Type B pancreatic cell (in vitro differentiated cells): ENCODE data around the gene DCLRE1B. TPM values are rescaled to one million over a fixed set of nuclear protein-coding genes. Genes with fewer than 3 reads are reported as not detected.

Experiments
- DNase-seq: peaks from one replicate; pipeline ENCODE4 v3.0.0; 2021; ENCODE audit warnings: mixed read lengths; ENCODE audit not compliant: unreplicated experiment; ENCODE audit errors: extremely low spot score
- H3K27ac Mint-ChIP-seq: 2 replicates; pipeline ENCODE4 v1.8.0; 2021; ENCODE audit warnings: mild to moderate bottlenecking, mixed read lengths
- H3K27me3 Mint-ChIP-seq: 2 replicates; pipeline ENCODE4 v1.8.0; 2021; ENCODE audit warnings: mixed read lengths
- H3K36me3 Mint-ChIP-seq: 2 replicates; pipeline ENCODE4 v1.8.0; 2021; ENCODE audit warnings: mixed read lengths
- H3K4me1 Mint-ChIP-seq: one replicate; pipeline ENCODE4 v1.8.0; 2021; ENCODE audit warnings: mixed read lengths; ENCODE audit not compliant: unreplicated experiment
- H3K4me3 Mint-ChIP-seq: 2 replicates; pipeline ENCODE4 v1.8.0; 2021; ENCODE audit warnings: mild to moderate bottlenecking, mixed read lengths
- H3K9me3 Mint-ChIP-seq: 2 replicates; pipeline ENCODE4 v1.8.0; 2021; ENCODE audit warnings: mixed read lengths
- CTCF ChIP-seq: fragments of 200-600 bp; sonication (generic); conservative IDR thresholded peaks from 2 replicates; pipeline ENCODE4 v1.5.0; 2021; ENCODE audit warnings: antibody characterized with exemption, mild to moderate bottlenecking
- total RNA-seq: library from RNA; stranded (reverse); gene quantifications from 2 replicates; pipeline ENCODE4 v1.2.1, GENCODE V29; 2021; ENCODE audit warnings: low replicate concordance

The DCLRE1B gene
- total RNA-seq, 1 donor from 2014 or later: 16.0 TPM

GRCh38 chr1:113858982-113859381, 46.1 kb upstream of the DCLRE1B start:
- no peak for TF ChIP-seq CTCF
- H3K27me3 Mint-ChIP-seq: no peaks in the 10 kb centered on the region
- no peaks in the 10 kb centered on the region for H3K36me3 Mint-ChIP-seq
- H3K4me1 Mint-ChIP-seq: no peaks in the 10 kb centered on the region
- no peak for DNase-seq
- no peak overlapping the region for H3K27ac Mint-ChIP-seq
- H3K9me3 Mint-ChIP-seq: no peaks in the 10 kb centered on the region
- no peak overlapping the region for H3K4me3 Mint-ChIP-seq

GRCh38 chr1:113859478-113860175, 45.5 kb upstream of the DCLRE1B start:
- Mint-ChIP-seq H3K4me1 (no peaks in the 10 kb centered on the region), H3K9me3 (no peaks in the 10 kb centered on the region), H3K27ac (no peak overlapping the region), H3K4me3 (no peak overlapping the region), H3K36me3 (no peaks in the 10 kb centered on the region), H3K27me3 (no peaks in the 10 kb centered on the region)
- no peak for DNase-seq
- no peak for TF ChIP-seq CTCF

GRCh38 chr1:113860891-113861290, 44.2 kb upstream of the DCLRE1B start:
- Mint-ChIP-seq H3K9me3 (no peaks in the 10 kb centered on the region), H3K36me3 (no peaks in the 10 kb centered on the region), H3K27me3 (no peaks in the 10 kb centered on the region), H3K27ac (no peak overlapping the region), H3K4me3 (no peak overlapping the region), H3K4me1 (no peaks in the 10 kb centered on the region)
- TF ChIP-seq CTCF: no peak
- no peak for DNase-seq

GRCh38 chr1:113861641-113862040, 43.5 kb upstream of the DCLRE1B start:
- Mint-ChIP-seq H3K36me3 (no peaks in the 10 kb centered on the region), H3K27me3 (no peaks in the 10 kb centered on the region)

GRCh38 chr1:113868387-113869083, 36.6 kb upstream of the DCLRE1B start:
- Mint-ChIP-seq H3K36me3 (no peaks in the 10 kb centered on the region), H3K4me3 (no peak overlapping the region)
- no peak for DNase-seq

More at GRCh38 chr1:113861641-113862040, 43.5 kb upstream of the DCLRE1B start:
- Mint-ChIP-seq H3K4me1 (no peaks in the 10 kb centered on the region), H3K27ac (no peak overlapping the region), H3K4me3 (no peak overlapping the region), H3K9me3 (no peaks in the 10 kb centered on the region)
- no peak for TF ChIP-seq CTCF
- no peak for DNase-seq

More at GRCh38 chr1:113868387-113869083, 36.6 kb upstream of the DCLRE1B start:
- Mint-ChIP-seq H3K4me1 (no peaks in the 10 kb centered on the region), H3K27me3 (no peaks in the 10 kb centered on the region), H3K27ac (no peak overlapping the region), H3K9me3 (no peaks in the 10 kb centered on the region)
- TF ChIP-seq CTCF: no peak
